Ishikawa (cell line): ENCODE results near the gene LECT2.

Experiments used
- CEBPB ChIP-seq: IDR thresholded peaks from 2 replicates; pipeline ENCODE4 v1.6.1; 2012
- CREB1 ChIP-seq: IDR thresholded peaks from 2 replicates; pipeline ENCODE4 v1.6.1; 2012; ENCODE audit warnings: low read depth
- EGR1 ChIP-seq: IDR thresholded peaks from 2 replicates; pipeline ENCODE4 v1.6.1; 2012
- EP300 ChIP-seq: IDR thresholded peaks from 2 replicates; pipeline ENCODE4 v1.6.1; 2012; ENCODE audit warnings: borderline replicate concordance
- FOXM1 ChIP-seq: IDR thresholded peaks from 2 replicates; pipeline ENCODE4 v1.6.1; 2012; ENCODE audit warnings: low read depth, borderline replicate concordance
- NFIC ChIP-seq: IDR thresholded peaks from 2 replicates; pipeline ENCODE4 v1.6.1; 2012
- RAD21 ChIP-seq: IDR thresholded peaks from 2 replicates; pipeline ENCODE4 v1.6.1; 2012; ENCODE audit warnings: low read depth
- TAF1 ChIP-seq: IDR thresholded peaks from 2 replicates; pipeline ENCODE4 v1.6.1; 2012; ENCODE audit warnings: low read depth, mild to moderate bottlenecking
- TCF12 ChIP-seq: IDR thresholded peaks from 2 replicates; pipeline ENCODE4 v1.6.1; 2012; ENCODE audit warnings: low read depth
- TEAD4 ChIP-seq: IDR thresholded peaks from 2 replicates; pipeline ENCODE4 v1.6.1; 2012
- YY1 ChIP-seq: IDR thresholded peaks from 2 replicates; pipeline ENCODE4 v1.6.1; 2012; ENCODE audit warnings: low read depth
- ZBTB7A ChIP-seq: IDR thresholded peaks from 2 replicates; pipeline ENCODE4 v1.6.1; 2012; ENCODE audit warnings: low read depth
- TF ChIP-seq, protein P1 (sequence below): IDR thresholded peaks from 2 replicates; pipeline ENCODE4 v1.6.1; 2012; ENCODE audit warnings: low read depth, mild to moderate bottlenecking
- TF ChIP-seq, protein P2 (sequence below): IDR thresholded peaks from 2 replicates; pipeline ENCODE4 v1.6.1; 2012
- TF ChIP-seq, protein P3 (sequence below): IDR thresholded peaks from 2 replicates; pipeline ENCODE4 v1.6.1; 2012

Gene LECT2

DNA sequence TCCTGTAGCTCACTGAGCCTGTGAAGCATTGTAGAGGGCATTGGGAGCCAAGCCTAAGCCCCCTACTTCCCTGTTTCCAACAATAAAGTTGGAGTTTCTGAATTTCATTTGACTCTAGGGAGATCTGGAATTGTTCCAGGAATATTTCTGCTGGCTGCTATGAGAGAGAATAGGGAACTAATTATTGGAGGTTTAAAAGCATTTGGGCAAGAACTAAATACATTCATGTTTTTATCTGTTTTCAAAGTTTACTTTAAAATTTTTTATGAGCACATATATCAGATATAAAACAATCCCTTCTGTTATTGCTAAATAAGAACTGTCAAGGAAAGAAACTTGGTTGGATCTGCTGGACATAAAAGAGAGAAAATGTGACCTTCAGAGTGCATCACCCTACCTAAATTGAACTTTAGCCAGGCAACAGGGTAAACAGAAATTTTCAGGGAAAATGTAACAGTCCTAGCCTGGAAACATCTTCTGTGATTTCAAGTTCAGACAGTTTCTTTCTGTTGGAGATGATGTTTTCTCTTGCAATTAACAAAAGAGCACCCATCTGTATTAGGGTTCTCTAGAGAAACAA, 19.3 kb upstream of the LECT2 start:
- no peak for TF ChIP-seq EP300
- TF ChIP-seq TAF1 = no peak
- no peak for TF ChIP-seq FOXM1
- no peak for TF ChIP-seq NFIC
- TF ChIP-seq, protein P1, sequence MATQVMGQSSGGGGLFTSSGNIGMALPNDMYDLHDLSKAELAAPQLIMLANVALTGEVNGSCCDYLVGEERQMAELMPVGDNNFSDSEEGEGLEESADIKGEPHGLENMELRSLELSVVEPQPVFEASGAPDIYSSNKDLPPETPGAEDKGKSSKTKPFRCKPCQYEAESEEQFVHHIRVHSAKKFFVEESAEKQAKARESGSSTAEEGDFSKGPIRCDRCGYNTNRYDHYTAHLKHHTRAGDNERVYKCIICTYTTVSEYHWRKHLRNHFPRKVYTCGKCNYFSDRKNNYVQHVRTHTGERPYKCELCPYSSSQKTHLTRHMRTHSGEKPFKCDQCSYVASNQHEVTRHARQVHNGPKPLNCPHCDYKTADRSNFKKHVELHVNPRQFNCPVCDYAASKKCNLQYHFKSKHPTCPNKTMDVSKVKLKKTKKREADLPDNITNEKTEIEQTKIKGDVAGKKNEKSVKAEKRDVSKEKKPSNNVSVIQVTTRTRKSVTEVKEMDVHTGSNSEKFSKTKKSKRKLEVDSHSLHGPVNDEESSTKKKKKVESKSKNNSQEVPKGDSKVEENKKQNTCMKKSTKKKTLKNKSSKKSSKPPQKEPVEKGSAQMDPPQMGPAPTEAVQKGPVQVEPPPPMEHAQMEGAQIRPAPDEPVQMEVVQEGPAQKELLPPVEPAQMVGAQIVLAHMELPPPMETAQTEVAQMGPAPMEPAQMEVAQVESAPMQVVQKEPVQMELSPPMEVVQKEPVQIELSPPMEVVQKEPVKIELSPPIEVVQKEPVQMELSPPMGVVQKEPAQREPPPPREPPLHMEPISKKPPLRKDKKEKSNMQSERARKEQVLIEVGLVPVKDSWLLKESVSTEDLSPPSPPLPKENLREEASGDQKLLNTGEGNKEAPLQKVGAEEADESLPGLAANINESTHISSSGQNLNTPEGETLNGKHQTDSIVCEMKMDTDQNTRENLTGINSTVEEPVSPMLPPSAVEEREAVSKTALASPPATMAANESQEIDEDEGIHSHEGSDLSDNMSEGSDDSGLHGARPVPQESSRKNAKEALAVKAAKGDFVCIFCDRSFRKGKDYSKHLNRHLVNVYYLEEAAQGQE = no peak
- no peak for TF ChIP-seq ZBTB7A

DNA sequence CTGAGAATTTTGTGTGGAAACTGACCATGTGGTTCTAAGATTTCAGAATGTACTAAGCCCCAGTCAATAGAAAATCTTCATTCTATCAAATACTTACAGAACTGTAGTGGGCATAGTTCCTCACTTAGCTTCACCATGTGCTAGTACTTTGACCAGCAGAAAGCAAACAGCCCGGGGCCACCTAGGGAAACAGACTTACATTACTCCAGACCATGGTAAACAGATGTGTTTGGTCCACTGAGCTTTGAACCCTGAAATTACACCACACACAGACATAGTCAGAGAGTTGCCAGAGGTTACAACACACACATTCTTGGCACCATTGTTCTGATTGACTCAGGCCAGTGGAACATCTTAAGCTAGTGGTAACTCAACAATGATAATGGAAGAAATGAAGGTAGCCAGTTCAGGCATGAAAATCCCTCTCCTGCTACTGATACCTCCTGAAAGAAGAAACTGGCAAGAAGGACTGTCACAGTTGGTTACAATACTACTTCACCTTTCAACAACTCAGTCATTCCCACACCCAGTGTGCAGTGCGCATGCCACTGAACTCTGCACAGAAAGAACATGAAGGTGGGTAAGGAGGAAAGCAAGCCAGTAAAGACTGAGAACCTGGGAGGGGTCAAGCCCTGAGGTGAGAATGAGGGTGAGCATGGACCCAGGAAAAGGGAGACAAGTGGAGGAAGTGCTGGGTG, 18.7 kb upstream of the LECT2 start:
- TF ChIP-seq NFIC (no peak), RAD21 (no peak), EP300 (no peak), EGR1 (no peak), YY1 (no peak), ZBTB7A (no peak), TAF1 (no peak), TEAD4 (no peak), CREB1 (no peak), TCF12 (no peak), FOXM1 (no peak), CEBPB (no peak)
- TF ChIP-seq, protein P2, sequence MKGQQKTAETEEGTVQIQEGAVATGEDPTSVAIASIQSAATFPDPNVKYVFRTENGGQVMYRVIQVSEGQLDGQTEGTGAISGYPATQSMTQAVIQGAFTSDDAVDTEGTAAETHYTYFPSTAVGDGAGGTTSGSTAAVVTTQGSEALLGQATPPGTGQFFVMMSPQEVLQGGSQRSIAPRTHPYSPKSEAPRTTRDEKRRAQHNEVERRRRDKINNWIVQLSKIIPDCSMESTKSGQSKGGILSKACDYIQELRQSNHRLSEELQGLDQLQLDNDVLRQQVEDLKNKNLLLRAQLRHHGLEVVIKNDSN = no peak
- TF ChIP-seq, protein P1 = no peak
- TF ChIP-seq, protein P3, sequence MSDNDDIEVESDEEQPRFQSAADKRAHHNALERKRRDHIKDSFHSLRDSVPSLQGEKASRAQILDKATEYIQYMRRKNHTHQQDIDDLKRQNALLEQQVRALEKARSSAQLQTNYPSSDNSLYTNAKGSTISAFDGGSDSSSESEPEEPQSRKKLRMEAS = no peak

DNA sequence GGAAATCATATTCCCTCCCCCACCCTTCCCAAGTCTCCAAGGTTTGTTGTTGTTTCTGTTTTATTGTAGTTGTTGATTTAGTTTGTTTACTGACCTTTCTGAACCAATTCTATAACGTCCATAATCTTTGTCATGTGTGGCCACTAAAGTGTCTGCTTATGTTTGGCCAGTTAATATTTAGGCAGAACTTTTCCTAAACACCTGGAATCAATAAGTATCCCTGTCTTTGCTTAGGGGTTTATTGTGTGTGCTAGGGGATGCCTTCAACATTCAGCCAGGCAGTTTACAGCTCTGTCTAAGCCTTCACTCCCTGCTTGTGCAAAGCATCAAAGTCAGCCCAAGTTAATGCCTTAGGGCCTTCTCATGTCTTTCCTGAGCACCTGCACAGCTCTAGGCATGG, 16.9 kb upstream of the LECT2 start:
- no peak for TF ChIP-seq RAD21
- no peak for TF ChIP-seq FOXM1
- TF ChIP-seq, protein P3 = no peak
- no peak for TF ChIP-seq CEBPB
- no peak for TF ChIP-seq YY1

DNA sequence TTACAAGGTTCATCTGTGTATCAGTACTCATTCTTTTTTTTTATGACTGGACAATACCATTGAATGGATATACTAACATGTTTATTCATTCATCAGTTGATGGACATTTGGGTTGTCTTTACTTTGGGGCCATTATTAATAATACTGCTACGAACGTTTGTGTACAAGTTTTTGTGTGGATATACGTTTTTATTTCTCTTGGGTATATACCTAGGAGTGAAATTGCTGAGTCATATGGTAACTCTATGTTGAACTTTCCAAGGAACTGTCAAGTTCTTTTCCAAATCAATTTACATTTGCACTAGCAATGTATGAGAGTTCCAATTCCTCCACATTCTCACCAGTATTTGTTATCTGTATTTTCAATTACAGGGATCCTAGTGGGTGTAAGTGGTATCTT, 12.0 kb upstream of the LECT2 start:
- no peak for TF ChIP-seq EGR1
- TF ChIP-seq CREB1 = no peak
- TF ChIP-seq FOXM1 = no peak
- TF ChIP-seq TEAD4 = no peak
- TF ChIP-seq, protein P2 = no peak
- TF ChIP-seq, protein P3 = no peak
- TF ChIP-seq ZBTB7A = no peak
- no peak for TF ChIP-seq TCF12
- TF ChIP-seq NFIC = no peak
- no peak for TF ChIP-seq YY1

DNA sequence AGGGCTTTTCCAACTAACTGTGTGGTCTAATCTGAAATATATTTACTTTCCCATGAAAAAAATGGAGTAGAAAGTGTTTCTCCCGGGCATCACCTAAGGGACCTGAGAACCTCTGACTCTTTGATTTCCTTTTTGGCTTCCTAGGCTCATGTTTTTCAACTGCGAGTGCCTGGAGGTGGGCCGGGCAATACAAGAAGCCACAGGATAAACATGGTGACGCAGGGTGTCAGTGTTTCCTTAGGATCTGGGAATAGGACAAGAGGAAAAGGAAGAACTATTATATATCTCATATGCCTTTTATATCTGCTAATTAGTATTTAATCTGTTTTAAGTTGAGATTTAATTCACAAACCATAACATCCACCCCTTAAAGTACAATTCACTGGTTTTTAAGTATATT, 11.4 kb upstream of the LECT2 start:
- no peak for TF ChIP-seq RAD21
- TF ChIP-seq TAF1 = no peak
- TF ChIP-seq CEBPB = no peak
- TF ChIP-seq NFIC = no peak
- no peak for TF ChIP-seq TEAD4
- no peak for TF ChIP-seq TCF12
- TF ChIP-seq ZBTB7A = no peak
- TF ChIP-seq EGR1 = no peak
- TF ChIP-seq YY1 = no peak
- no peak for TF ChIP-seq FOXM1
- TF ChIP-seq, protein P3 = no peak
- TF ChIP-seq CREB1 = no peak
- TF ChIP-seq, protein P1 = no peak
- TF ChIP-seq, protein P2 = no peak
- no peak for TF ChIP-seq EP300
